ENCODE data around the gene TTC39B.
A peak's percentile ranks its signal among the peaks of the same experiment; 100 is the strongest.
"Not testable (repeated sequence)": the region's sequence is repeated elsewhere in the genome, so short reads cannot be mapped to it uniquely, and the experiment has no call there.

TTC39B gene

GRCh38 chr9:15306757-15307522 is at the start of gene TTC39B:
Gene TTC39B (minus strand): TSS chr9:15307216. CDS start chr9:15307125, 91 bp downstream.
- peak; percentile 89 for DNase-seq

- no peak for DNase-seq
Measured at GRCh38 chr9:15355669-15356068, 48.7 kb upstream of the TTC39B start.

- DNase-seq, result no peak
Measured at GRCh38 chr9:15354713-15355112, 47.7 kb upstream of the TTC39B start.

GRCh38 chr9:15353892-15354291 is 46.9 kb upstream of the TTC39B start:
- no peak for DNase-seq

GRCh38 chr9:15352306-15352705 is 45.3 kb upstream of the TTC39B start:
- DNase-seq, result no peak

GRCh38 chr9:15349892-15350761 is 43.1 kb upstream of the TTC39B start:
- peak; percentile 34 for DNase-seq

- DNase-seq, result no peak
Measured at GRCh38 chr9:15346837-15347236, 39.8 kb upstream of the TTC39B start.

GRCh38 chr9:15344191-15344590 is 37.2 kb upstream of the TTC39B start:
- DNase-seq, result no peak

GRCh38 chr9:15333376-15333881 is 26.4 kb upstream of the TTC39B start:
- no peak for DNase-seq

GRCh38 chr9:15332939-15333338 is 25.9 kb upstream of the TTC39B start:
- no peak for DNase-seq

- no peak for DNase-seq
Measured at GRCh38 chr9:15329539-15330109, 22.6 kb upstream of the TTC39B start.

GRCh38 chr9:15328946-15329345 is 21.9 kb upstream of the TTC39B start:
- no peak for DNase-seq

GRCh38 chr9:15322695-15323094 is 15.7 kb upstream of the TTC39B start:
- DNase-seq, result not testable (repeated sequence)

GRCh38 chr9:15319661-15320060 is 12.6 kb upstream of the TTC39B start:
- not testable (repeated sequence) for DNase-seq

GRCh38 chr9:15317836-15318235 is 10.8 kb upstream of the TTC39B start:
- DNase-seq, result no peak

- DNase-seq, result no peak
Measured at GRCh38 chr9:15311607-15312006, 4.6 kb upstream of the TTC39B start.

GRCh38 chr9:15310107-15310850 is 3.3 kb upstream of the TTC39B start:
- DNase-seq, result no peak

GRCh38 chr9:15308511-15308910 is 1.5 kb upstream of the TTC39B start:
- DNase-seq, result no peak

- no peak for DNase-seq
Measured at GRCh38 chr9:15307523-15307841, 466 bp upstream of the TTC39B start.

GRCh38 chr9:15306068-15306756 is 804 bp downstream of the TTC39B start:
- peak; percentile 60 for DNase-seq

GRCh38 chr9:15305470-15305869 is 1.5 kb downstream of the TTC39B start:
- no peak for DNase-seq

- no peak for DNase-seq
Measured at GRCh38 chr9:15304632-15305031, 2.4 kb downstream of the TTC39B start.
